Kidney glomerular epithelial cell (primary cell): ENCODE results near the gene NUP50.
A peak's percentile ranks its signal among the peaks of the same experiment; 100 is the strongest.

Experiments used
- DNase-seq: peaks from one replicate; lab custom pipeline; 2025; lab: John Stamatoyannopoulos, UW

NUP50 gene

DNA sequence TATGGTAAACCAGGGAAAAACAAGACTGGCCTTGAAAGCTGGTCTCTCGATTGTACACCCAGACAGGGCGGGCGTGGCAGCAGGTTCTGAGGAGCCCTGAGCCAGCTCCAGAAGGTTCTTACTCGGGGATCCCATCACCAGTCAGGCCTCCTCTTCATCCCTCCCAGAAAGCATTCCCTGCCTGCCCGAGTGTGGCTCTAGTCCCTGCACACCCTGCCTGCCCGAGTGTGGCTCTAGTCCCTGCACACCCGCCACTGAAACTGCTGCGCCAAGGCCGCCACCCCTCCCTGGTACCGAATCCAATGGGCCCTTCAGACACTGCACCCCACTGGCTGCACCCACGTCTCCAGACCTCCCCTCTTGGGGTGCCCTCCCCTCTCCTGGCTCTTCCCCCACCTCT, 46.9 kb downstream of the NUP50 start:
- DNase-seq, result no peak

DNA sequence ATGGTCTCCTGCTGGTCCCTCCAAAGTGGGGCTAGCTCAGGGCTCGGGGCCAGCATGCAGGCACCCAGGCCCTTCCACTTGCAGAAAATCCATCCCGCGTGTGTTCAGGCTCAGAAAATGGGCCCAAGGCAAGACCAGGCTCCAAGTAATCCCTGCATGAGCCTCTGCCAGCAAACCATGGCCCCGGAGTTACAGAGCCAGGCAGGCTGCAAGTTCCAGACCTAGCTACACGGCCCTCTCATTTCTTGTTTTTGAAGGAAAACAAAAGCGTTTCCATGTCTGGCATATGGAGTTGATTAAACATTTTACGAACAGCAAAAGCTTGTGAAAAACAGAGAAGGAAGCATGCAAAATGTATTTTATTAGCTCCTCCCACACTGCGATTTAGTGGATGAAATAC, 47.3 kb downstream of the NUP50 start:
- DNase-seq, result no peak

DNA sequence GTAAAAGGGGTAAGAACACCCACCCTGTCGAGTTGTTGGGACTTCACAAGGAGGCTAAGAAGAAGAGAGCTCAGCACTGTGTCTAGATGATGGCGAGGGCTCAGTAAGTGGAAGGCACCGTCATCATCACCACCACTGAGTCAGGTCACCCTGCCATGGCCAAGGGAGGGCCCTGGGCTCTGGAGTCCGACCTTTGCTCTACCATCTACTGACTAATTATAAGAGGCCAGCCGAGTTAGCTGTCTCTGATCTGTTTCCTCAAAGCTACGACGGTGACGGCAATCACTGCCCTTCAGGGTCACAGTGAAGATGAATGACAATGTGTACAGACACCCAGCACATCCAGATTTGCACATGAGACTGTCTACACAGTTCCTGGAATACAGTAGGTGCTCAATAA, 47.7 kb downstream of the NUP50 start:
- no peak for DNase-seq

DNA sequence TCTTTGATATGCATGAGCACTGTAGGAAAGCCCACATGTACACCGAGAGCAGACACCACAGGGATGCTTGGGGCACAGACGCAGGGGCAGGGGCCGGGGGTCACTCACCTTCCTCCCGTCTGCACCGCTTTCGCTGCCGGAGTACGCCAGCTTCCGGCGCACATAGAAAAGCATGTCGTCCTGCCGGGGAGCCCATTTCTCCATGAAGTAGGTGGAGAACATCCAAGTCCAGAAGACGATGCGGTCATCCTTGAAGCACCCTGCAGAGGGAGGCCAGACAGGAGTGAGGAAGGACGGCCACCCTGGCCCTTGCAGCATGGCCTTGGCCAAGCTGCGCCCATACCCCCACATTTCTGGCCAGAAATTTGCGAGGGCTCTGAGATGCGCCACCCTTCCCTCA, 48.1 kb downstream of the NUP50 start:
- DNase-seq, result no peak

DNA sequence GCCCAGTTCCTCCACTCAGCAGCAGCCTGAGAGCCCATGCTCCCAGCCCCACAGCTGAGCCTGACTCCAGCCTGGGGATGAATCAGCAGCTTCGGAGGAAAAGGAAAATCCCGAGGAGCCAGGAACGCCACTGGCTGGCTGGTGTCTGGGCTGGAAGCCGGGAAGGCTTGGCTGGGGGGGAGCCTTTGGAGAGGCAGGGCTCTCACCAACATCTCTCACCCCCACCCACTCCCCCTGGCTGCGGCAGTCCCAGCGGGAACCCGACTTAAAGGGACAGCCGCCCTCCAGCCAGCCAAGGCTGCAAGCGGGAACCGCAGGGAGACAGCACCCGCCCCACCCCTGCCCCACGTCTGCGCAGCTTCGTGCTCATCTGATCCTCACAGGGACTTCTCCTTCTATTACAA, 48.6 kb downstream of the NUP50 start:
- DNase-seq, result peak; percentile 70

DNA sequence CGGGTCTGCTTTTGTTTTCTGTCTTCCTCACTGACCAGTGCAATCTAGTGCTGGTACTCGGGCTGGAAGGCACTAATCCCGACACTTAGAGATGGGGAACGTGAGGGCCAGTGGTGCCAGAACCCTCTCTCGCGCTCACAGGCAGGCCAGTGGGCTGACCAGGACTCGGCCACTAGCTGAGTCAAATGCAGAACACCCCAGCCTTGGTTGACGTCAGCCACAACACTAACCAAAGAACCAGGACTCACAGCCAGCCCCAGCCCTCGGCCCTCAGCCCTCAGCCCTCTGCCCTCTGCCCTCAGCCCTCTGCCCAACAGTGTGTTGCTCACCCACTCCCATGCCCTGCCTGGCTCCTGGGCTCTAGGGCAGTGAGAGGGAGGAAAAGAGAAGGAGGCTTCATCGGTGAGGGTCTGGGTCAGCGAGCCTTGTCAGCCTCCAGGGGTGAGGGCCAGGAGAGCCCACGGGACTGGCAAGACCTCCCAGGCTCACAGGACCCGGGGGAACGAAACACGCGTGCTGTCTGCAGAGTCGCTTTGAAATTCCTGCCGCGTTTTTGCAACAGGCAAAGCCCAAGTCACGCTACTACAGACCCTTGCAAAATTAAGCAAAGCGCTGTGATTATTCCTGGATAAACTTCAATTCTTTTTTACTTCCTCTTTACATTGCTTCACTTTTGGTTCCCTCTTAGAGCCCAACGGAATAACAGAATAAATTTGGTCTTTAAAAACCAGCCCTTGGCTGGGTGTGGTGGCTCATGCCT, 49.4 kb downstream of the NUP50 start:
- DNase-seq, result no peak

DNA sequence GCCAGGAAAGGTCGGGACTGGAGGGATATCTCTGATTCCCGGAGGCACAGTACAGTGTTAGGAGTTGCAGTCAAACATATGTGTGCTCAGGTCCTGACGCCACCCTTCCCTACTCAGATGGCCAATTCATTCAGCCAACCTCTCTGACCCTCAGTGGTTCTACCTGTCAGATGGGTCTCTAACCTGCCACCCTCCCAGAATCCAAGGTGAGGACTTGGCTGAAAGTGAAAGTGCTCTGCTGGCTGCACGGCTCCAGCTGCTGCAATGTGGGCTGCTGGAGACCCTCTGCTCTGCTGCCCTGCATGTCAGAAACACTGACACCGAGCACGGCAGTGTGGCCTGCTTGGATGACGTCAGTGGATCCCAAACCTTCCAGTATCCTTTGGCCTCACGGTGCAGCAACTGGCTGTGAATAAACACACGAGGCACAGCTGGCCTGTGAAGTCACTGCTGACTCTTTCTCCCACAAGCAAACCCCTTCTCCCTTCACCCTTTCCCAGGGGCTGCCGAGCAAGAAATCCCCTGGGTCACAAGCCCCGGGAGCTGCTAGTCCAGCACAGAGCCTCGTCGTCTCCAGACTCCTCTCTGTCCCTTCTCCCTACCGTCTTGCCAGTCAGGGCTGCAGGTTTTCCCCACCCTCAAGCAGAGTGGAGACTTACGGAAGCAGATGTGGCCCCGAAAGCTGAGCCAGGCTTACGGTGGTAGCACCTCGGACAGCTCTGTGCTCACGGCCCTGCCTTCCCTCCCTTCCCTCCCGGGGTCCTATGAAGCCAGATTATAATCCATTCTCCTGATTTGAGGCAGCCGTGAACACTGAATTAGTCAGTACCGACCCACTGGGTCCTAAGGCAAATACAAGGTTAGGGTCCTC, 52.6 kb downstream of the NUP50 start:
- no peak for DNase-seq

DNA sequence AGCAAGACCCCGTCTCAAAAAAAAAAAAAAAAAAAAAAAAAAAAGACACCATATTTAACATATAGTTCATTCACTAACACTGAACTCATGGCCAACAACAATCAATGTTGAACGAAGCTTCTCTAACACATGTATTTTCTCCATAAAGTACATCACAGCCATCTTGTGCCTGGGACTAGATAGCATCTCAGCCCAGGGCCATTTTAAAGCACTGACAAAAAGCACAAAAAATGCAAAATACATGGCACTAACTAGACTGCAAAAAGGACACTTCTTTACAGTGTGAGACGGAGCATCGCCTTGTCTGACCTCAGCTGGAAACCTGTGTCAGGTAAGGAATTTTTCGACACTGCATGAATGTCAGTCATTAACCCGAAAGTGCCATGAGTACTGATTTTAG, 53.6 kb downstream of the NUP50 start:
- DNase-seq, result no peak

DNA sequence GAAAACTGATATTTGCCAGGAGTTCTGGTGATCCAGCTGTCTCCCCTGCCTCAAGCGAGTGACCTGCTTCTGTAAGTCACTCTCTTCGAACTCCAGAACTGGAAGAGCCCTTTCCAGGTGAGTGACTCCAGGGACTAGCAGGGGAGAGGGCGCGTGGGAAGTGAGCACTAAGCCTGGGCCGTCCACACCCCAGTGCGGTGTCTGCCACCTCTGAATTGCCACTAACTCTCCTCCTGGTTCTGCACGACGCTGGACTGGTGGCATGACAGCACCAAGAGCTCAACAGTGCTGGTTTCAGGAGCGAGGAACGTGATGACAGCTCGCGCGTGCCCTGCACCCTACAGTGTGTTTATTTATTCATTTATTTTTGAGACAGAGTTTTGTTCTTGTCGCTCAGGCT, 54.1 kb downstream of the NUP50 start:
- no peak for DNase-seq

DNA sequence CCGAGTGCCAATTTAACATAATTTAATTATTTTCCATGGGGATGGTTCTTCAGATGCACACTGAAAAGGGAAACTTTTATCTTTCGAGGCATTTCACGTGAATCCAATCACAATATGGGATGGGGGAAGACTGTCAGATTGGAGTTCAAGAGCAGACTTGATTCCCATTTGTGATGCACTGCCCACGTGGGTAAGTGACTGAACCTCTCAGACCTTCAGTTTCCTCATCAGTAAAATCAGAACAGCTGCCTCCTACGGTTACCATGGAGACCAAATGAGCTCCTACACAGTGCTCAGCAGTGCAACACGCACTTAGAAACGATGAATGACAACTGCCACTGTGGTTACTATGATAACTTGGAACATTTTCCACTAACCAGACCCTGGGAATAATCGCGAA, 55.3 kb downstream of the NUP50 start:
- no peak for DNase-seq

DNA sequence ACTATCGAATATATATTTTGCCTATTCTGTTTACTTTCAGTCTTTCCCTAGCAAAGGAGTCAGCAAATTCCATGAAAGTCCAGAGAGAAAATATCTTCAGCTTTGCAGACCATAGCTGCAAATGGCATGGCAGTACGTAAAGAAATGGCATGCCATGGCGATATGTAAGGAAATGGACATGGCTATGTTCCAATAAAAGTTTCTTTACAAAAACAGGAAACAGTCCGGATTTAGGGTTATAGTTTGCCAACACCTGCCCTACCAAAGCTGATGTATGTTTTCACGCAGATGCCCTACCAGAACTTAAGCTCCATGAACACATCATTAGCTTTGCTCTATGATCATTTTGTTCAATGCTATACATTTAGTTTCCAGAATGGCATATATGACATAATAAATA, 57.5 kb downstream of the NUP50 start:
- DNase-seq, result no peak

DNA sequence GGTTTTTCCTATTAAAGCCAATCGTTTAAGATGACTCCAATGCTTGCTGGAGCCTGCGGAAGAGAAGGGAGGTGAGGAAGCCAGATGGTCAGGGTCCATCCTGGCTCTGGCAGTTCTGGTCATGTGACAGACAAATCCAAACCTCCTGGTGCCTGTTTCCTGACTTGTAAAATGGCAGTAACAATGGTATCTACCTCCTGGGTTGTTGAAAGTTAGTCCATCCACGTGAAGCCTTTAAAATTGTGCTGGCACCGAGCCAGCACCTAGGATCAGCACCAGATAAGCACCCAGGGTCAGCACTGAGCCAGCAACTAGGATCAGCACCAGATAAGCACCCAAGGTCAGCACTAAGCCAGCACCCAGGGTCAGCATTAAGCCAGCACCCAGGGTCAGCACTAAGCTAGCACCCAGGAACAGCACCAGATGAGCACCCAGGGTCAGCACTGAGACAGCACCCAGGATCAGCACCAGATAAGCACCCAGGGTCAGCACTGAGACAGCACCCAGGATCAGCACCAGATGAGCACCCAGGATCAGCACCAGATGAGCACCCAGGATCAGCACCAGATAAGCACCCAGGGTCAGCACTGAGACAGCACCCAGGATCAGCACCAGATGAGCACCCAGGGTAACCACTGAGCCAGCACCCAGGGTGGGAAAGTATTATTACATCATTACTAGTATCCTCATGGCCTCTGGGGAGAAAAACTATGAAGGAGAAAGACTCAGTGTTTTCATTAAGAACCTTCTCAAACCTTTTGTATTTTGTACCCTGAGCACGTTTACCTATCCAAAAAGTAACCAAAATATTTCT, 59.8 kb downstream of the NUP50 start:
- no peak for DNase-seq

DNA sequence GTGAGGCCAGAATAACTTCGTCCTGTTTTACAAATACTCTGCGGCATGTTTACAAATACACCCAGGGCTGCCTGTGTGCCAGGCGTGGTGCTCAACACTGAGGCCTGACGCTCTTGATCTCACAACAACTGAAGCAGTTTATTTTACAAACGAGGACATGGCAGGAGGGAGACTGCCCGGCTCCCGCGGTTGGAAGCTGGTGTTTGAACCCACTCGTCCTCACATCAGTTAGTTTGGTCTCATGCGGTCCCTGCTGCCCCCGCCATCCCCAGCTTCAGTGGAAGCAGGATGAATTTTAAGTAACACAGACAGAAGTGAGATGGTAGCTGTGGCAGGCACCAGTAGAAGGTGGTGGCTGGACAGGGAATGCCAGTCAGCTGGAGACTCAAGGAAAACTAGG, 60.6 kb downstream of the NUP50 start:
- DNase-seq, result no peak

DNA sequence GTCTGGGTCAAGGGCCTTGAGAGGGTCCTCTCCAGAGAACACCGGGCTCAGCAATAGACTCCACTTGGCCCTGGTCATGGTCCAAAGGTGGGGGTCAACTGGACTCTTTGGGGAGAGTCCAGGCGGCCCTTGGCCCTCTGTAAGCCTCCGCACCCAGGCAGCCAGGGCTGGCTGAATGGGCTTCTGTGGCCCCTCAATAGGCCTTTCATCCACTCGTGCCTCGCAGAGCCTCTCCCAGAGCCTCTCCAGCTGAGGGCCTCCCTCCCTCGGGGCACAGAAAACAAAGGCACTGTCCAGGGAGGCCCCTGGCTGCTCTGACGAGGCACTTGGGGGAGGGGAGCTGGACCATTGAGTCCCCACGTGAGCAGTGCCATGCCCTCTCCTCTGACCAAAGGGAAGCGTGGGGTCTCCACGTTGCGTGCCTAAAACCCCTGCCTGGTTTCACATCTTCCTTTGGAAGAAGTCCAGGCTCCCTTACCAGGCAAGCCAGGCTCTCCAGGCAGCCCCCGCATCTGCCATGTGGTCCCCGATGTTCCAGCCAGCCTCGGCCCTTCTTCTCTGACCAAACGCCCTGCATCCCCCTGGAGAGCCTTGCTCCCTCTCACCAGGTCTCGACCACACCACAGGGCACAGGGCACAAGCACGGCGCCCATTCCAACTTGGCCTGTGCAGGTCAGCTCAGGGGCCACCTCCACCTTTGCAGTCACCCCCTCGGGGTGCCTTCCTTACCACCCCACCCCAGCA, 61.4 kb downstream of the NUP50 start:
- no peak for DNase-seq

DNA sequence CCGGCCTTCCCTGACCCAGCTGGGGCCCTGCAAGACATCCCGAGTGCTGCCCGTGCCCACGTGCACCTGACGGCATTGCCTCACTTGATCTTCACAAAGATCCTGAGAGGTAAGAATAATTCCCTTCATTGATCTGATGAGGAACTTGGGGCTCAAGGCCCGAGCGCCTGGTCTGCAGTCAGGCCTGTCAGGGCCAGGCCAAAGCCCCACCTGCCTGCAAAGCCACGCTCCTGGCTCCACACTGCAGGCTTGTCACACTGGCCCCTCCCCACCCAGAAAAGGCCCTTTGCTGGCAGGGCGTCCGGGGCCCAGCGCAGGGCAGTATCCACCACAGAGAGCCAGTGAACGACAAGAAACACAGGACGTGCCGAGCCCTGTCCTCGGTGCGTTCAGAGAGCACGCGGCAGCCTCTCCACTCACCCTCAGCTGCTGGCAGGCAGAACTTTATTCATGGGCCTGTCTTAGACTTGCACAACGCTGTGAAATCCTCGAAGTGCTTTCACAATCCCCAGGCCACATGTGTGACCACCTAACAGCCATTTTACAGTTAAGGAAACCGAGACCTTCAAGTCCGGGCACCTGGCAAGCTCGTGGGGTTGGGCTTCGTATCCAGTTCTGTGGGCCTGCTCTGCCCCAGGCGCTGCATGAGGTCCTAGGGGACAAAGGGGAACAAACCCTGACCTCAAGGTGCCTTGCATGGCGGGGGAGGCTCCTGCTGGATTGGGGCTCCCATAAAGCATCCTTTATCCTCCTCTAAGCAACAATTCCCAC, 62.2 kb downstream of the NUP50 start:
- DNase-seq, result no peak

DNA sequence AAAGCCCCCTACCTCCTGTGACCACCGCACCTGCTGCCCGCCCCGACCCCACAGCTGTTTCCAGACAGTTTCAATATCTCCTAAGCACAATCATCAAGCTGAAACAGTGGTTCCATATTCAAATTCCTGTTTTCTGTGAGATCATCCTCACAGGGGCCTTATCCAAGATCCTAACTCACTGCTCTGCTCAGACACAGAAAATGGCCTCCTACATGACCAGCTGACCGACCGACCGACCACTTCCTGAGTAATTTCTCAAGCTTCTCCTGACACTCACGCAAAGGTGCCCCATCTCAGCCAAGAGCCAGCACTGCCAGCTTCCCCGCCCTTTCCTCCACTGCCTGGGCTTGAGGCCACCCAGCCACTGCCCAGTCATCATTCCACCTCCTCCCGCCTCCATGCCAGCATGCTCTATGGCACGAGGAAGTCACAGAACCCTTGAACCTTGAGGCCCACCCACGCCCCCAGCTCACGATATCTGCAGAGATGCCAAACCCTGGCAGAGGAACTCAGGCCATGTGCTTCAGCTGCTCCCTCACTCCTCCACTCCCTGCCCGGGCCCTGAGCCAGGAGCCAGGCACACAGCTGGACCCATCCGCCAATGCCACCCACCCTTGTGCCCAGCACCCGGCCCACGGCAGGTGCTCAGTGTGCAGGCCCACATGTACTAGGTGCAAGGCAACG, 62.9 kb downstream of the NUP50 start:
- DNase-seq, result peak; percentile 59

DNA sequence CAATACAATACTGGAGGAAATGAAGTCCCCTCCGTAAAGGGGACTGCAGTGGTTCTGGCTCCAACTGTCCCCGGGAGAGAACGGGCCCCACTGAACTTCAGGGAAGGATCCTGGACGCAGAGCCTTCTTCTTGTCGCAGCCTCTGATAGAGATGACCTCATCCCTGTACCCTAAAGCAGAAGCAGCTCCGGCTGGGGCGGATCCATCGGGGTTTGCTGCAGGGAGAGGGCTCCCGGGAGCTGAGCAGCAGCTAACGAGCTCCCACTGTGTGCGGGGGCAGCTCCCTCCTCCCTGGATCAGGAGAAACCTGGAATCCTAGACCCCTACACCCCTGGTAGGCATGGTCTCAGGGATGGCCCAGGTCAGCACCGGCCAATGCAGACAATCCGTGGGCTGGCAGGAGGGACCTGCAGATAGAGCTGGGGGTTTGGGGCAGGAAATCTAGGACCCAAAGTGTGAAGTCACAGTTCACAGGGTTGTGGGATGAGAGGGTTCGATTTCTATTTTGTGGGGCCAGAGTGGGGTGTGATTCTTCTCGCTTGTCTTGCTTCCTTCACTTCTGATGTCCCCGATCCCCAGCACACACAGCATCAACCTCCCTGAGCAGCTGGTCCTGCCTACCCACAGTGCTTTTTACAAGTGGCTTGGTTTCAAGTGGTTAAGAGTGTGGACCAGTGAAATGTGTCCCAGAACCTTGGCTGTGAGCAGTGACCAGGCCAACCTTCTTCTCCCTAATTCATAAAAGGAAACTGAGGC, 64.1 kb downstream of the NUP50 start:
- DNase-seq, result no peak

DNA sequence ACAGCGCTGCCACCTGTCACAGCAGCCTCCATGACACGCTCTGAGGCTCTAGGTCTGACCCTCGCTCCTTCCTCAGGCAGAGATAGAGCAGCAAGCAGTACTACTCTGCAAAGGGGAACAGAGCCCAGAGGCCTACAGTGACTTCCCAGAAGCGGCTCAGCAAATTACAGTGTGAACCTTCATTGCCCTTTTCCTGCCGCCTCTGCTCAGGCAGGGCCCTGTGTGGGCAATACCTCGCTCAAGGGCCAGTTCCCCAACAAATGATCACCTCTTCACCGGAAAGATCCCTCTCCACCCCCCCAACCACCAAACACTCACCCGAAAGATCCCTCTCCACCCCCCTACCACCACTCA, 64.7 kb downstream of the NUP50 start:
- DNase-seq, result no peak

DNA sequence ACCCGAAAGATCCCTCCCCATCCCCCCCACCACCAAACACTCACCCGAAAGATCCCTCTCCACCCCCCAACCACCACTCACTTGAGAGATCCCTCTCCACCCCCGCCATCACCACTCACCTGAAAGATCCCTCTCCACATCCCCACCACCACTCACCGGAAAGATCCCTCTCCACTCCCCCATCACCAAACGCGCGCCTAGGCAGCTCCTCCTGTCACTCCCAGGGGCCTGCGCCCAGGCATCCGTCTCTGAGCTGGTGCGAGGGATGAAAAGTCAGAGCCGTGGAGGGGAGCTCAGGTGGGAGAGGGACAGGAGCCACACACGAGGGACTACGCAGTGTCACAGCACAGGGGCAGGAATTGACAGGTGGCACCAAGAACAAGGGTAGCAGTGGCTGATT, 65.5 kb downstream of the NUP50 start:
- no peak for DNase-seq
